CD4-positive, alpha-beta T cell treated with Interleukin-2 at 100 ng/mL for 4 hours (primary cell): ENCODE results near the gene KCNMB1.

Experiments
- DNase-seq: peaks from one replicate; pipeline ENCODE4 v3.0.0-alpha.2; 2020; ENCODE audit warnings: low spot score

Gene KCNMB1, protein sequence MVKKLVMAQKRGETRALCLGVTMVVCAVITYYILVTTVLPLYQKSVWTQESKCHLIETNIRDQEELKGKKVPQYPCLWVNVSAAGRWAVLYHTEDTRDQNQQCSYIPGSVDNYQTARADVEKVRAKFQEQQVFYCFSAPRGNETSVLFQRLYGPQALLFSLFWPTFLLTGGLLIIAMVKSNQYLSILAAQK

DNA sequence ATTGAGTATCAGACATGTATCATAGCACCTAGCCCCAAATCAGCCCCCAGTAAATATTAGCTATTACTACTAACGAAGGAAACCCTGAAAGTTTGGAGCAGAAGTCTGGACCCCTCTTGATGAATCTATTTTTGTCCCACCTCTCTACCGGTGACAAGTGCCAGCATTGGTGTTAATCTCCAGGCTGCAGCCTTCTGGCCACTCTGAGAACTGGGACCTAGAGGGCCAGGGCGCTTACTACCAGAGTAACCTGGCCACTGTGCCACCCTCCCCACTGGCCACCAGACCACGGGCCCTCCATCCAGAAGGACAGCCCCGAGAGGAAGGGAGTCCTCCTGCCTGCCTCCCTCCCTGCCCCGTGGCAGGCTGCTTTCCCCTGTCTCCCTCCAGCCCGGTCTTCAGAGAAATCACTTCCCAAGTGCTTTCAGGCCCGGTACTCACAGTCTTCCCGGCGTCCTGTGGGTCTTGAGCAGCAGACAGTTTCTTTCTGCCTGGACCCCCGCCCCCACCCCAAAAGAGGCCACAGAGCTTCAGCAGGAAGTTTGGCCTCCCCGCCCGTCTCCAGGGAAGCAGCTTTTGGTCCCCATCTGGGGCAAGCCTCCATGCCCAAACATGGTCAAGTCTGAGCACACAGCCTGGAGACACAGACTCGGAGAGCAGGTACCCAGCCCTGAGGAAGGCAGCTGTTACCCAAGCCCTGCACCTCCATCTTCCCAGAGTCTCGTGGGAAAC, at the start of gene KCNMB1:
Gene KCNMB1 (minus strand): TSS at position 550 of the 732 bp plus-strand sequence. CDS start 3,920 bp downstream, outside the sequence.
- DNase-seq, result no peak

DNA sequence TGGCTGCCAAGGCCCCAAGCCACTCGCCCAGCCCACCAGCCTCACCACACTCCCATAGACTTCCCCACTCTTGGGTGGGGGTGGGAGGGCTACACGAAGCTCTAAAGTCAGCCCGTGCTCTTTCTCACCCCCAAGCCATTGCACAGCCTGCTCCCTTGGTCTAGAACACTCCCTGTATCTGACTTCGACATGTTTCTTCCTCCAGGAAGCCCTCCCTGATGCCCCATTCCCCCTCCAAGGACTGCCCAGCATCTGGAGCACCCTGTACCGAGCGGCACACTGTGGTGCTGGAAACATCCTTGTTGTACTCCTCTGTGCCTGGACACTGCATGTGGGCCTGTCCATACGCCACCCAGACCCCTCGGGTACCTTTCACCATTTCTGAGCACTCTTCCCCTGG, 49.4 kb upstream of the KCNMB1 start:
- DNase-seq, result no peak

DNA sequence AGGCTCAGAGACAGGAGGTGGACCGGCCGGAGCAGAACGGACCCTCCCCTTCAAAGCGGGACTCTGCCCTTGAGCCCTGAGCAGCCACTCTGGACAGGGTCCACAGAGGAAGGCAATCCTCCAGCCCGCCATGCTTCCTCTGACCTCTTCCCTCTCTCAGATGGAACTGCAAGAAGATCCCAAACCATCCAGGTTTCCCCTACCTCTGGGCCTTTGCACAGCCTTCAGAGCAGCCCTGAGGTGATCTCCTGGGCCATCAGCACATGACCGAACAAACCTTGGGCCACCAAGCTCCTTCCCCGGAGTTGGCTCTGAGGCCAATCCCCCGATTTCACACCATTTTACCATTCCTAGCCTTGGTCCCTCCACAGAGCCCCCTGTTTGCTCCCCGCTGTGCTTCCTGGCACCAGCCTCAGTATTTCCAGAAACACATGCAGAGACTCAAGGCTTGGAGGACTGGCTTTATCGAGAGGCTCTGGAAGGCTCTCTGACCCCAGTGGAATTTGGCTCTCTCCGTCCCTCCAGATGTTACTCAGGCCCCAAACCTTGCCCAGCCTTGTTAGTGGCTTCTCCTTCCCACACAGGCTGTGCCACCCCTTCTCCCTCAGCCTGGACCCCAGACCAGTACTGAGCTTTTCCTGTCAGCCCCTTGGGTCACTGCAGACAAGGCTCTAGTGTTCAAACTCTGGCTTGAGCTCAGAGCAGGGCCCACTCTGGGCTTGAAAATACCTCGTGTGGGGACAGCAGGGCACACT, 48.6 kb upstream of the KCNMB1 start:
- DNase-seq, result no peak

DNA sequence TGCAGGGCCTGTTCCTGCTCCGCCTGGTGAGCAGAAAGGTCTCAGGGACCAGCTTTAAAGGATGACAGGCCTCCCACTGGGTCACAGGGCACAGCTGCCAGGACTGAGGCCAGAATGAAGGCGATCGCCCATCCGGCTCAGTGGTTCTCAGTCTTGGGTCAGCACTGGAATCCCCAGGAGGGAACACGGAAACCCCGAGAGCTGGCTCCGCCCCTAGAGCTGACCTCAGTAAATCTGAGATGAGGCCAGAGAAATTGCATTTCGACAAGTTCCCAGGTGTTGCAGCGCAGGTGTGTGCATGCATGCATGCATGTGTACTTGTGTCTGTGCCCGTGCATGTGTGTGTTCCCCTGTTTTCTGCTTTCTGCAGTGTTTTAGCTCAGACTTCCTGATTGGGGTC, 47.2 kb upstream of the KCNMB1 start:
- no peak for DNase-seq

DNA sequence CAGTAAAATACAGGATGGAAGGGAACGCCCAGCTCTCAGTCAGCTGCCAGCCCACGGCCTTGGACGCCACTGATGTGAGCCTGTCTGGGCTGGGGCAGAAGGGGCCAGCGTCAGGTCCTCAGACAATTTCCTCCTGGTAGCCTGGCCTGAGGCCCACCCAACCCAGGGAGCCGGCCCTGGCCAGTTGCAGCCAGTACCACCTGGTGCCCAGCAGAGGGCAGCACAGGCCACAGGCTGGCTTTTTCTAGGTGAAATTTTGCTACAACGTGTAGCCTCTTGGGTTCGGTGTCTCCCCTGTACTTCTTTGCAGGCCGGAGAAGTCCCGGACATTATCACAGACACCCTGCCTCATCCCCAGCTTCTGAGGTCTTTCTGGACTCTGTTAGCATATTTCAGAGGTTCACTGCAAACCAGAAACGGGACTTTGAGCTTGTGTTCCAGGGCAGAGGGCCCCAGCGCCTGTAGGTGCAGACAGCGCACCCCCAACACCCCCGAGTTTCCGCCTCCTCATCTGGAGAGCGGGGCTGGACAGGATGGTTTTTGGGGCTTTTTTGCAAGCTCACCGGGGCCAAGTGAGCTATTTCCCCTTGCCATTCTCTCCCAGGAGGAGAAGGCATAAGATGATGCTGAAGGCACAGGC, 45.9 kb upstream of the KCNMB1 start:
- peak; percentile 52 for DNase-seq

DNA sequence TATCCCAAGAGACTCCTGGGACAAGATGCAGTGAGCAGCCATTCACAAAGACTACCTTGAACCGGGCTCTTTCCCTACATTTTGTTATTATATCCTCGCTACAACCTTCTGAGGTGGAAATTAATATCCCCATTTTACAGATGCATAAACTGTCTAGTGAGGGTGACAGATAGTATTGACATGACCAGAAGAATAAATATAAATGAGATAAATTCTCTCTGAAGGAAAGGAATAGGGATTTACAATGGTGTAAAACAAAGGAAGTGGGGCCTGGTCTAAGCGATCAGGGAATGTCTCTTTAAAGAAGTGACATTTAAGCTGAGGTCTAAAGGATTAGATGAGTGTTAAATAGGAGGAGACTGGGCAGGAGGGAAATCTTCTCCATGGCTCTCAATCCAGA, 43.5 kb upstream of the KCNMB1 start:
- no peak for DNase-seq

DNA sequence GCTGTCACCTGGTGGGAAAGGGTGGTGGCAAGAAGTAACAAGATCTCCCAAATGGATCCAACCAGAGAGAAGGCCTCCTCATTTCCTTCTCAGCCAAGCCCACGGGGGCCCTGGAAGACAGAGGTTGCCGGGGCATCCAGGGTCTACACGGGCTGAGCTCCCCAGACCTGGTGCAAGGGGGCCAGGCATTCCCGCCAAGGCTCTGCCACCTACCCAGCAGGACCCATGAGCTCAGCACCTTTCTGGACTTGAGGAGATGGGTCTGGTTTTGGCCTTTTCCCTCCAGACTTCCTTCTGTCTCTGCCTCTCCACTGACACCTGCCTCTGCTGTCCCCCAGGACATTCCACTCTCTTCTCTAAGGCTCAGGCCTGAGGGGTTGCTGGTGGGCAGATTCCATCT, 42.4 kb upstream of the KCNMB1 start:
- DNase-seq, result no peak

DNA sequence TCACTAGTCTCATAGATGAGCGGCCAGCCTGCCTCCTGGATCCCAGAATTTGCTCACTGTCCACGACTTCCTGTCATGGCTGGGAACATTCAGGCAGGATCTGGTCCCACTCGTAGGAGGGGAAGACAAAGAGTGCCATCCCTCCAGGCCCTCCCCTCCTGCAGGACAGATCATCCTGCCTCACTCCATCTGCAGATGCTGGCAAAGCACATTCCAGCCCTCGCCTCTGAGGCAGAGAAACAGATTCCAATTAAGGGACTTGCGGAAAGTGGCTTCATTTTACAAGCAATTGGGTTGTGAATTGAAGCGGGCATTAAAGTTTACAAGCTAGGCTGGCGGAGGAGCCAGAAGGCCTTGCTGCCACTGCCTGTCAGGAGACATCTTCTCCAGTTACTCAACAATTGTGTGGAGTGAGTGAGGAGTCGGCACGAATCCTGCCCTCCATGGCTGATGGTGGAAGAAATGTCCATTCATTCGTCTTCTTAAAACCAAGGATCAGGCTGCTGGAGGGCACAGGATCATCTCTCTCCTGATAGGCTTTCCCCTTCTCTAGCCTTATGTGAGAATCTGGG, 41.8 kb upstream of the KCNMB1 start:
- DNase-seq, result no peak

DNA sequence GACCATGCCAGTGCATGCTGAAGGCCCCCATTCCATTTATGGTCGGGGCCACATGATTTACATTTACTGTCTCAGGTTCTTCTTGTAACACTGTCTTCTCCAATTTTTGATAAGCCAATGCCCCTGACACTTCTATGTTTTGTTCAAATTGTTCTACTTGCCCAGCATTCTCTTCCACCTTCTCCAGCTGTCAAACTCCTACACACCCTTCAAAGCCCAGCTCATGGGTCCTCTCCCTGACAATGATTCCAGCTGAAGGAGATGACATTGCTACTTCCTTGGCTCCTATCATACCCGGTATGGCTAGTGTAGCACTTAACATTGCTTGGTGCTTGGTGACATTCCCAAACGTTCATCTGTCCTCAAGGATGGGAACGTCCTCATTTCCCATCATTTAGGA, 41.1 kb upstream of the KCNMB1 start:
- no peak for DNase-seq

DNA sequence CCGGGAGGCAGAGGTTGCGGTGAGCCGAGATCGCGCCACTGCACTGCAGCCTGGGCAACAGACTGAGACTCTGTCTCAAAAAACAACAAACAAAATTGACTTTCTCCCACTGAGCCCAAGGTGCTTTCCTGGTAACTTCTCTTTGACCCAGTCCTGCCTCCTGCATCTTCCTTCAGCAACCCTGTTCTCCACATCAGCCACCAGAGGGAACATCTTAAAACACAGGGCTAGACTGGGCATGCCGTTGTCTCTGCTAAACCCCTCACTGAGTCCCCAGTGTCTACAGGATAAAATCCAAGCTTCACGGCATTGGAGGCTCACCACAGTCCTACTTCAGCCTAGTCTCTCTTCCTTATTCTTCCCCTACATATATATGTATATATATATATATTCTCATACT, 39.8 kb upstream of the KCNMB1 start:
- DNase-seq, result no peak

DNA sequence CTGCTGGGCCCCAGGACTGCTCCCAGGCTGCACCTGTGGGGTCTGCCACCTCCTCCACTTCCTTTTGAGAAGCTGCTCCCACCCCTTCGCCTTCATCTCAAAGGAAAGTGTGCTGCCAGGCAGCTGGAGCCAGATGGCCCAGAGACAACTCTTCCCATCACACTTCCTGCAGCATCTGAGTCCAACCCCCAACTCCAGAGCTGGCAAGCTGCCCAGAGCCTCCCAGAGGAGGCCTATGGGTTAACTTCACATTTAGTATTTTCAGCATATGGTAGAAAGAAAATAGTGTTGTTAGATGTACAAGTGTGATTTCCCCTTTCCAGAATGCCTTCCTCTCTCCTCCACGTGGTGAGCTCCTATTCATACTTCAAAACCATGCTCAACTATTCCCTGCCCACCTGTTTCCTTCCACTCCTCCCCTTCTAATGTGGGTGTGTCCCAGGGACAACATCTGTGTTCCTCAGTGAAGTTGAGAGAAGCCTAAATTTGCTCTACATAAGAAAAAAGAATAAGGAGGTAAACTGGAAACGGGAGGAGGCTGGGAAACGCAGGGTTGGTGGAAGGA, 38.6 kb upstream of the KCNMB1 start:
- no peak for DNase-seq

DNA sequence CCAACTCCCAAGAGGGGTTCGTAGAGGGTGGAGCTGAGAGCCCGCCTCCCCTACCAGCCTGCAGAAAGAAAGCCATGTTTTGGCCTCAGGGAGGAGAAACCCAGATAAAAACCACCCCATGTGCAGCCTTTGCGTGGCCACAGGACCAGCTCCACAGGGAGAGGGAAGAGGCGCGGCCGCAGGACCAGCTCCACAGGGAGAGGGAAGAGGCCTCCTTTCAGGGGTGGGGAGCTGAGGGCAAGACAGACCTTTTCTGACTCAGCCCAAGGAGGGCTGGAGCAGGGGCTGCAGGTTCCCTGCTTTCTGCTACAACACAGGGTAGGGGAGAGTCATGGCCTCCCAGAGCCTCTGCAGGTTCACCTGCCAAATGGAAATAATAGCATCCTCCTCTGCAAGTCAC, 37.6 kb upstream of the KCNMB1 start:
- DNase-seq, result no peak

DNA sequence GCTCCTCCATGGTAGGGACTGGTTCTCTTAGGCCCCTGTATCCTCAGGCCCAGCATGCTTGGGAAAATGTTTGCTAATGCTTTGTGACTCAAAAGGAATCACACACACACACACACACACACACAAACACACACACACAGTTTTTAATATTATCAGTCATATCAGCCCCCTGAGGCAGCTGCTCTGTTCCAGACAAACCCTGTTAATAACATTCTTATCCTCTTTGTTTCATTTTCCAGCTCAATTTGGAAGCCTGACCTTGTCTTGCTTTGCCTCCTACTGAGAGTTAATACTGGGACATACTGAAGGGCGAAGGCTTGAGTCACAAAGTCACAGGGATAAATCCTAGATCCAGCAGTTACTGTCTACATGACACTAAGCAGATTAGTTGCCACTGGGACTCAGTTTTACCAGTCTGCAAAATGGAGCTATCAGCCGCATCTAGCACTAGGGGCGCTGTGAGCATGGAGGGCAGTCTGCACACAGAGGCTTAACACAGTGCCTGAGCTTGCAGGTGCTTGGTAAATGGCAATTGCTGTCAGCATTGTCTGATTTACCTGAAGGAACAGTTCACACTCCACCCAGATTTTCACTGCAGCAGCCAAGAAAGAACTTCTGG, 37.1 kb upstream of the KCNMB1 start:
- DNase-seq, result no peak

DNA sequence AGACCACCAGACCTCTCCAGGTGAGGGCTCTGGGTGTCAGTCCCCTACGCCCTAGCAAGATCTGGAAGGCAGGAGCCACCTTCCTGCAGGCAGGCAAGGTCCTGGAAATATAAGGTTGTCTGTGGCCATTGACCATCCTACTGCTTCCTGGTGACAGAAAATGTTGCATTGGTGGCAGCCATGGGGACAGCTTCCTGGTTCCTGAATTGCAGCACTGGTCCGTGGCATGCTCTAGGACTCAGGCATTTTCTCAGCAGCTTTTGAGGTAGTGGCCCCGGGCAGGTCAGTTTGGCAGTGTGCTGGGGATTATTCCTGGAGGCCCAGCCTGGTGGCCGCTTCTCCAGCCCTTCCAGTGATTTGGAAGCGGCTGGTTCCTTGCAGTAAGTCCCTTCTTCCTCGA, 36.6 kb upstream of the KCNMB1 start:
- no peak for DNase-seq

DNA sequence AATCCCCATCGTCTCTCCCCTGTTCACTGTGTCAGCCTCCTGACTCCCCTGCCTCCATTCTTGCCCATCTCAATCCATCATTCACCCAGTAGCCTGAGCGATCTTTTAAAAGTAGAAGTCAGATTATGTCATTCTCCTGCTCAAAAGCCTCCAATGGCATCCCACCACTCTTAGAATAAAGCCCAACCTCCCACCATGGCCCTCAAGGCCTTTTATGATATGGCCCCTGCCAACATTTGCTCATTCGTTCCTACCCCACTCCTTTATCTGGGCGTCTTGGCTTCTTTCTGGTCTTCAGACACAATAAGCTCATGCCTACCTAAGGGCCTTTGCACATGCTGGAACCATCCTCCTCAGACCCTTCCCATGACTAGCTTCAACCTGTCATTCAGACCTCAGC, 35.5 kb upstream of the KCNMB1 start:
- DNase-seq, result no peak

DNA sequence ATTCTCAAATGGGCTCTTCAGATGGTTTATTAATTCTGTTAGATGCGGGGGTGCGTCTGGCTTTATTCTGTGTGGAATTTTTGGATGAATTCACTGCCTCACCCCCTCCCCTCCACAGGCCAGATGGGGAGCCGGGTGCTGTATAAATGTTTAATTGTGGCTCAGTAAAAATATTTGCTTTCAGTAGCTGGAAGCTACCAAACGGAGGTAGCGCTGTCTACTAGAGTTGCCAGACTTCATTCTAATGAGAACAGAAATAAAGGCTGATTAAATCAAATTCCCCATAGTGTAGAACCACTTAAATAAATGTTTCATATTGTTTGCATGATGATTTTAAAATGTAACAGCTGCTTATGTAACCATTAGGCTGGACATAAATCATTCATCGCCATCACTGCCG, 34.5 kb upstream of the KCNMB1 start:
- no peak for DNase-seq

DNA sequence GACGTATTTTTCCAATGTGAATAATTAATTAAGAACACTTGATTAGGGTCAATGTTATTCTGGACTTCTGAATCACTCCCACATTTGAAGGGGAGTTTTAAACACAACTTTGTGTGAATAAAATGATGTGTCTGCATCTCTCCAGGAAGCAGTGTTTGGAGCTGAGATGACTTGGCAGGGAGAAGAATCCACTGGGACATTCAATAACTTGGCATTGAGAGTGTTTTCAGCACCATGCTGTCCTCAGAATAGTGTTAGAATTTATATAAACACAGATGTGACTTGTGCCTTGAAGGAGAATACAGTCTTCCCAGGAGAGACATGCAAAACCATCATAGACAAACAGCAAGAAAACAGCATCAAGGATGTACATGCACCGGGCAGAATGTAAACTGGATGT, 32.7 kb upstream of the KCNMB1 start:
- DNase-seq, result no peak

DNA sequence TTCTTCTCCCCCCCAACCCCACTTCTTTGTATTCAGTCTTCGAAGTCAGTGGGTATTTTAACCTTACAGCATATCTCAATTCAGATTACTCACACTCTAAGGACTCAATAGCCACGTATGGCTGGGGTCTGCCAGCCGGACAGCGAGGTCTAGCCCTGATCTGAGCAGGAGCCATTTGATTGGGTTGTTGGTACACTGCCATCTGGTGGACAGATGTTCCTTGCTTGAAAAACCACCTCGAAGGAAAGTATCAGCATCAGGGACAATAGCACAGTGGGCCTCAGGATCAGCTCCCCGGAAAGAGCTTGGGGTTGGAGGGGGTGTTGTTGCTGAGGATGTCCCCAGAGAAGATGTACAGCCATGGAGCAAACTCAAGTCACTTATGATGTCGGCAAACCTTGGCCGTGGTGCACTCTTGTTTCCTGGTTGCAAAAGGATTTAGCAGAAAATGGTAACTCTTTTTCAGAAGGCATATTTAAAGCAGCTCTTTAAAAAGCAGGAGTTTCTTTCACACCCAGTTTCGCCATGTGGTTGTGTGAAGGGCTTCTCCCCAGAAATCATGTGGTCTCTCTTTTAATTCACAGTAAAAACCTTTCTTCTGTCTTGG, 31.7 kb upstream of the KCNMB1 start:
- DNase-seq, result peak; percentile 59

DNA sequence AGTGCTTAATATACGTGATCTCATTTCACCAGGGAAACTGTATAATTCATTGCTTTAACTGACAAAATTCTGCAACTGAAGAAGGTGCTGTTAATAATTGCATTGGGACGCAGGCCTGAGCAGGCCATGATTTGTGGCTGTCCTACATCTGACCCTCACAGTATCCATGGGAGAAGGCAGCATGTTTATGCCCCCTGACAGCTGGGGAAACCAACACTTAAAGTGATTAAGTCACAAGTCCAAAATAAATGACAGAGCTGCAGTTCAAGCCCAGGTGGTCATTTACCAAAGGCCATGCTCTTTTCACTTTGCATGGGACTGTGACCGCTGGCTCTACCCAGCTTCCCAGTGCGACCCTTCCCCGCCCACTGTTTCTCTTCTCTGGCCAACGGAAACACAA, 30.5 kb upstream of the KCNMB1 start:
- DNase-seq, result no peak

DNA sequence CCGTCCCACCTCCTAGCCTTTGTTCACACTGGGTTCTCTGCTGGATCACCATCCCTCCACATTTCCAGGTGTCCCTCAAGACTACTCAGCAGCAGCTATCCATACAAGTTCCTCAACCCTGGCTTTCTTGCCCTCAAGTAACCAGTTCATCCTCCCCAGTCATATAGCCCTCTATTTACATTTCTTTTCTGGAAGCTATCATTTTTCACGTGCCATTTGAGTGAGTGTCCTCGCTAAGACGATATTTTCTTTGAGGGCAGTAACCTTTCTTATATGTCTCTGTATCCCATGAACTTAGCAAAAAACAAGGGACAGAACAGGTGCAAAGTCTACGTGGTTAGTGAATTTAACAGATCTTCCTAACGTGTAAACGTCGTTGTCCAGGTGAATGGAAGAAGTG, 29.6 kb upstream of the KCNMB1 start:
- DNase-seq, result no peak

DNA sequence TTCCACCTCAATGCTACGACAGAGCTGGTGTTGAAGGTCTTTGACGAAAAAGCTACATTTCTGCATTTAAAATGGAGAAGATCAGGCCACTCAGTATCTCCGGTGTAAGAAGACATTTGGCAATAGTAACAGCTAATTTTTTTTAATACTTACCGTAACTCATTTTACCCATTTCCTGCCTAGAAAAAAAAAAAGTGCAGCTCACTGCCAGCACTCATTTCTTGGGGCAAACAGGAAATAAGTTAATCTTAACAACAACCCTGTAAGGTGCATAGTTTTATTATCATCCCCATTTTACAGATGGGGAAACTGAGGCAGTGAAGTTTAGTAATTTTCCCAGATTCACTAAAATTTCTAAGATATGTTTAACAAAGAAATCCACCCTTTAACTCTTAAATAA, 27.4 kb upstream of the KCNMB1 start:
- no peak for DNase-seq
